ENCODE results near the gene SATB1. TPM values are rescaled to one million over a fixed set of nuclear protein-coding genes. Genes with fewer than 3 reads are reported as not detected.

Gene SATB1
- total and polyA plus RNA-seq, 2 of the 4 experiments (the other 2 are of a cell fraction) = 7.5 to 10.7 TPM

DNA sequence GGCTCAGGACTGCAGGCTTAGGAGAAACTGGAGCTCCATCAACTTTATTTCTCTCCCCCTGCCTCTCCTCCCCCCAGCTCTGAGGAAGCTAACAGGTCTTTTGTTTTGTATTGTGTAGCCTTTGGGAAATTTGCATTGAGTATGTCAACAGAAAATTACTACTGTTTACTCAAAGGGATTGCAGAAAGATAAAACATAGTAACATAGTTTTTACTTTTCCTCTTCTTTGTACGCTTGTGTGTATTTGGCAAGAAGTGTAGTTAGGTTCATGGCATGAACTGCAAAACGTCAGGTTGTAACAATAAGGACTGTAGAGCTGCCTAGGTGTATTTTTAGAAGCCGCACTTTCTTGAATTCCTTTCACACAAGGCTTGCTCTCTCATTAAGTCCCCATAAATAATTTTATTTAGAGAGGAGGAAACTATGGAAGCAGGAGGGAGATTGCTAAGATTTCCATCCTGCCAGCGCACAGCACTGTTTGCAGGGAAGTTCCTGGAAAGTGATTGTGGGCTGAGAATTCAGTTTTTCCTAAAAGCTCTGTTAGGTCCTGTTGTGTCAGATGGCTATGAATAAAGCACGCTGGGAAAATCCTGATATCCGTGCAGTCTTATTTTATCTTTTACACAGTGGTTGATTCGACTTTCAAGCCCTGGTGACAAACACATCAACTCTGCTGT is 21.1 kb upstream of the SATB1 start:
- H4K5ac ChIP-seq (ENCODE audit: low read depth, low read length) = no peak overlapping the region
- H2BK120ac ChIP-seq (ENCODE audit: low read depth, low read length) = no peak overlapping the region
- H4K91ac ChIP-seq (ENCODE audit: insufficient read depth, low read depth, low read length) = no peak overlapping the region
- no peak for TF ChIP-seq MAZ (IDR thresholded peaks at IDR 0.05; ENCODE audit: borderline replicate concordance, low read depth, low read length)
- no peaks in the 10 kb centered on the region for H3K9me3 ChIP-seq (ENCODE audit: control insufficient read depth, insufficient read depth, low read length)
- in situ Hi-C loops (cut with MboI; ENCODE audit: low sequenced_read_pairs) (no loop called here), dilution Hi-C loops (cut with HindIII; ENCODE audit: low sequenced_read_pairs, unreplicated experiment) (no loop called here), intact Hi-C loops (cut with micrococcal nuclease) (no loop called here)
- no peak for ATAC-seq (ENCODE audit: low read depth)
- no peaks in the 10 kb centered on the region for H3K9me1 ChIP-seq (ENCODE audit: insufficient read depth, low read length)
- no peak overlapping the region for H3K4me3 ChIP-seq (ENCODE audit: insufficient read depth, low read depth, low read length)
- no peak overlapping the region for H2BK20ac ChIP-seq (ENCODE audit: low read depth, low read length)
- H3K4ac ChIP-seq (ENCODE audit: low read depth, low read length) = no peak overlapping the region
- H3K4me1 ChIP-seq (ENCODE audit: control insufficient read depth, insufficient read depth, low read length) = no peaks in the 10 kb centered on the region
- no peak overlapping the region for H3K4me2 ChIP-seq (ENCODE audit: low read depth, low read length)
- WGBS, 2 experiments (ENCODE audit: extremely low coverage in 2 of 2, insufficient read length in 1 of 2) = no CpG with 5 or more reads among the region's 7 CpGs
- no peak overlapping the region for H2AFZ ChIP-seq (replicated peaks; ENCODE audit: low read length, poor library complexity)
- no peak overlapping the region for H2AK9ac ChIP-seq (replicated peaks; ENCODE audit: low read depth, low read length, poor library complexity)
- ChIA-PET CTCF (no interaction called here), POLR2A (ENCODE audit: unreplicated experiment) (no interaction called here)
- H2AK5ac ChIP-seq (ENCODE audit: low read depth, low read length) = no peak overlapping the region
- DNase-seq = no peak
- H3K23ac ChIP-seq (ENCODE audit: low read depth, low read length) = no peak overlapping the region
- no peak overlapping the region for H2BK15ac ChIP-seq (ENCODE audit: low read depth, low read length)
- H3K9ac ChIP-seq (ENCODE audit: low read depth, low read length) = no peak overlapping the region
- H3K27me3 ChIP-seq (ENCODE audit: control insufficient read depth, insufficient read depth, low read length) = peaks cover 30% of the 10 kb centered on the region
- no peaks in the 10 kb centered on the region for H3K36me3 ChIP-seq (ENCODE audit: control insufficient read depth, insufficient read depth, low read length)
- H4K20me1 ChIP-seq (ENCODE audit: insufficient read depth, low read length) = no peaks in the 10 kb centered on the region
- BruUV-seq (replicated peaks) = no TSS peak
- no peak overlapping the region for H4K8ac ChIP-seq (ENCODE audit: low read depth in 2 of 2, low read length in 2 of 2)
- H3K27ac ChIP-seq (ENCODE audit: insufficient read depth, low read length) = no peak overlapping the region
- no peak overlapping the region for H3K14ac ChIP-seq (replicated peaks; ENCODE audit: low read depth, low read length)
- no peak overlapping the region for H2BK5ac ChIP-seq (ENCODE audit: low read depth, low read length, poor library complexity, severe bottlenecking)
- H3K79me1 ChIP-seq (ENCODE audit: low read depth in 1 of 2, low read length in 2 of 2) = no peaks in the 10 kb centered on the region
- H3K18ac ChIP-seq (ENCODE audit: low read depth, low read length) = no peak overlapping the region
- no peak overlapping the region for H3K56ac ChIP-seq (ENCODE audit: extremely low read depth, insufficient read depth, low read length)

All from IMR-90 (cell line).